Measurements from ENCODE around the gene SPNS2.

Gene SPNS2

DNA sequence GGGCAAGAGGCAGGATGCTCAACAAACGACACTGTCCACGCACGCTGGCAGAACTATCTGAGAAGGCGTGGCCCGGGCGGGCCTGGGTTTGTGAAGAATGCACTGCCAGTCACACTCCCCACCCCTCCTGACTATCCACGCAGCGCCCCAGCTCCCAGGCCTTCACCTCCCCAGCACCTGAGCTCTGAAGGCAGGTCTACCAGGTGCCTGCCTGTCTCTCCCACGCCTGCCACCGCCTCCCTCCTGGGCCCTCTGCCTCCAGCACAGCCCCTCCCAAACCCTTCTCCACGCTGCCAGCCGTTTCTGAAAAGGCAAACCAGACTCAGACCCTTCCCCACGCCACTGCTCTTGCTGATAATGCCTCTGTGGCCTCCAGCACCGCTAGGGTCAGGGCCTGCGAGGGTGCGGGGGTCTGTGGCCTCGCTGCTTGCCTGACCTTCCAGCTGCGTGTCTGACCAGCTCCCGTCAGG, 44.9 kb downstream of the SPNS2 start:
- TF ChIP-seq, protein P1, sequence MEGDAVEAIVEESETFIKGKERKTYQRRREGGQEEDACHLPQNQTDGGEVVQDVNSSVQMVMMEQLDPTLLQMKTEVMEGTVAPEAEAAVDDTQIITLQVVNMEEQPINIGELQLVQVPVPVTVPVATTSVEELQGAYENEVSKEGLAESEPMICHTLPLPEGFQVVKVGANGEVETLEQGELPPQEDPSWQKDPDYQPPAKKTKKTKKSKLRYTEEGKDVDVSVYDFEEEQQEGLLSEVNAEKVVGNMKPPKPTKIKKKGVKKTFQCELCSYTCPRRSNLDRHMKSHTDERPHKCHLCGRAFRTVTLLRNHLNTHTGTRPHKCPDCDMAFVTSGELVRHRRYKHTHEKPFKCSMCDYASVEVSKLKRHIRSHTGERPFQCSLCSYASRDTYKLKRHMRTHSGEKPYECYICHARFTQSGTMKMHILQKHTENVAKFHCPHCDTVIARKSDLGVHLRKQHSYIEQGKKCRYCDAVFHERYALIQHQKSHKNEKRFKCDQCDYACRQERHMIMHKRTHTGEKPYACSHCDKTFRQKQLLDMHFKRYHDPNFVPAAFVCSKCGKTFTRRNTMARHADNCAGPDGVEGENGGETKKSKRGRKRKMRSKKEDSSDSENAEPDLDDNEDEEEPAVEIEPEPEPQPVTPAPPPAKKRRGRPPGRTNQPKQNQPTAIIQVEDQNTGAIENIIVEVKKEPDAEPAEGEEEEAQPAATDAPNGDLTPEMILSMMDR (IDR thresholded peaks at IDR 0.05; ENCODE audit: borderline replicate concordance, control extremely low read depth, extremely low read depth, insufficient read depth, missing control alignments) = no peak
- in situ Hi-C loops (cut with MboI; ENCODE audit: low sequenced_read_pairs, unreplicated experiment) = no loop called here
- DNase-seq (ENCODE audit: low spot score) = no peak

DNA sequence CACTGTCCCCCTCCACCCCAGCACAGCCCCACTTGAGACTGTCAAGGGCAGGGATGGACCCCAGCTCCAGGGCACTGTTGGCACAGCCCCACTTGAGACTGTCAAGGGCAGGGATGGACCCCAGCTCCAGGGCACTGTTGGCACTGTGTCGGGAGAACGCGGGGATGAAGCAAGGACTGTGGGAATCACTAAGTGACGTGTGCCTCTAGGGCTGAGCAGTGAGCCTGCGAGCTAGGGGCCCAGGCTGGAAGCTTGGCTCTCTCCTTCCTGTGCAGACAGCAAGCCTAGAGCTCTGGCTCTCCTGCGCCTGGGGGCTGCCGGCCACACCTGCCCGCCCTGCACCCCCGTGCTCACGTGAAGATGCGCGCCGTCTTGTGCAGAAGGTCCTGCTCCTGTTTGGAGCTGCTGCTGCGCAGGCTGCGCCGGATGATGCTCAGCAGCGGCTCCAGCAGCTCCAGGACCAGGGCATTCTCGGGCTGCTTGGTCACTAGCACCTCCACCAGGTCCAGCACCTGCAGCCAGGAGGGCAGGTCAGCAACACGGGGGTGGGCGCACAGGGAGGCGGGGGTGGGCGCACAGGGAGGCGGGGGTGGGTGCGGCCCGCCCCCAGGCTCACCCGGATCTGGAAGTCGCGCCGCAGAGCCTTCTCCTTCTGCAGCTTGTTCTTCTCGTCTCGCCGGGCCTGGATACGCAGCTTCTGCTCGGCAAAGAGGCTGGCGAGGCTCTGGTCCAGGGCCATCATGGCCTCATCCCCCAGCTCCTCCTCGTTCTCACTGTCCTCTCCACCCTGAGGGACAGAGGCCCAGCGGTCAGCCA, 45.7 kb downstream of the SPNS2 start:
- TF ChIP-seq, protein P1 (IDR thresholded peaks at IDR 0.05; ENCODE audit: borderline replicate concordance, control extremely low read depth, extremely low read depth, insufficient read depth, missing control alignments) = no peak
- DNase-seq (ENCODE audit: low spot score) = no peak
- in situ Hi-C loops (cut with MboI; ENCODE audit: low sequenced_read_pairs, unreplicated experiment) = no loop called here

DNA sequence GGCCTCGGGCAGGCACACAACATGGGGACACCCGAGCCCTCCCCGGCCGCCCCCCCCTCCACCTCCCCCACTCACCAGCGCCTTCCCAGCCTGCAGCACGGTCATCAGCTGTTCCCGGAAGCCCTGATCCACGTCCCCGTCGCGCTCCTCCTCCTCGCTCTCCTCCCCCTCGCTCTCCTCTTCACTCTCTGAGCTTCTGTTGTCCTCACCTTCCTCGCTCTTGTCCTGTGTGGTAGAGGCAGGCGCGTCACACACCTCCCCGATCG, 46.2 kb downstream of the SPNS2 start:
- TF ChIP-seq, protein P1 (IDR thresholded peaks at IDR 0.05; ENCODE audit: borderline replicate concordance, control extremely low read depth, extremely low read depth, insufficient read depth, missing control alignments) = no peak
- in situ Hi-C loops (cut with MboI; ENCODE audit: low sequenced_read_pairs, unreplicated experiment) = no loop called here
- no peak for DNase-seq (ENCODE audit: low spot score)

DNA sequence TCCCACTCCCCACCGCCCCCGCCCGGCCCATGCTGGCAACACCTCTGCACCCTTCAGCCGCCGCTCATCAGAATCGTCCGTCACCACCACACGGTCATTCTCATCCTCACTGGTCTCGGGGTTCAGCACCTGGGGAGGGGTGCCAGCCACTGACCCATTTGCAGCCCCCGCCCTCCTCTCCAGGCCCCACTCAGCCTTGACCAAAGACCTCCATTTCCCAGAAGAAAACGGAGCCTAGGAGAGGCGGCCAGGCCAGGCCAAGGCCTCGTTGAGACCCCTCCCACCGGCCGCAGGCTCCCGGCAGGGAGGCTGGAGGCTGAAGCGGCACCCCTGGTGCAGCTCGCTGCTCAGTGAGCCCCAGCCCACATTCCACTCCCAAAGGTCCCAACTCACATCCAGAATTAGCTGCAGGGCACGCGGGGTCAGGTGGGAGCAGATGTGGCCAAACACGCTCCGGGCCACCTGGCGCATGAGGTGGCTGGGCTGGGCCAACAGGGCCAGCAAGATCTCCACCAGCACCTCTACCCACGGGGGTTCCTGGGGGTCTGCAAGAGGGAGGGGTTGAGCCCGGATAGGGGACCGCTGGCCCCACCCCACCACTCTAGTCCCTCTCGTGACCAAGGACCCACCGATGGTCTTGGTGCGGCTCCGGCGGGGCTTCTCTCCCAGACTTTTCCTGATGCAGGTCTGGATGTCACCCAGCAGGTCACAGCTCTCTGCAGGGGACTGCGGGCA, 46.7 kb downstream of the SPNS2 start:
- in situ Hi-C loops (cut with MboI; ENCODE audit: low sequenced_read_pairs, unreplicated experiment) = no loop called here
- TF ChIP-seq, protein P1 (IDR thresholded peaks at IDR 0.05; ENCODE audit: borderline replicate concordance, control extremely low read depth, extremely low read depth, insufficient read depth, missing control alignments) = no peak
- DNase-seq (ENCODE audit: low spot score) = no peak

DNA sequence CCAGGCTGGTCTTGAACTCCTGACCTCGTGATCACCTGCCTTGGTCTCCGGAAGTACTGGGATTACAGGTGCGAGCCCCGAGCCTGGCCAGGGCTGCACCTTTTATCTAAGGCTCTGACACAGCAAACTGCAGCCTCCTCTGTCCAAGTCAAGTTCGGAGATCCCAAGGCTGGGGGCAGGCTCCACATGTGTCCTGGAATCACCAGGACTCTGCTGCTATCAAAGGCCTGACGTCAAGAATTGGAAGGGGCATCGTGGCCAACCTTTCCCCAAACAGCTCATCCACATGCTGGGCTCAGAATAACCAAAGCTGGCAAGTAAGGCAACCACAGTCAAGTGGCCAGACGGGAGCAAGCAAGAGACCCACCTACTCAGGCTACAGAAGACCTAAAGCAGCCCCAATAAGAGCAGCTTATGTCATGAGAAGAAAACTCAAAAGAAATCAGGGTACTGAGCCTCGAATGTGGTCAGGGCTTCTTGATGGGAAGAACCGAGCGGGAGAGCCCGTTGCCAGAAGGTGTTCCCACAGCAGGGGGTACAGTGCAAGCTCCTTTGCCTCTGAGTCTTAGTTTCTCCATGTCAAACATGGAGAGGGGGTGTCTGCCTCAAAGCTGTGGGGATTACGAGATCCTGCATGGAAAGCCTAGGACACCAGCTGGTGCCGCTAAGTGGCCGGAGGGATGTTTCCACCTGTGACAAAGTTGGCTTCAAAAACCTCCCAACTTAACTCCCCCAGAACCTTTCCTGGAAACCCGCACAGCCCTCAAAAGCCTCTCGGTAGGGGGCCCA, 48.6 kb downstream of the SPNS2 start:
- in situ Hi-C loops (cut with MboI; ENCODE audit: low sequenced_read_pairs, unreplicated experiment) = no loop called here
- TF ChIP-seq, protein P1 (IDR thresholded peaks at IDR 0.05; ENCODE audit: borderline replicate concordance, control extremely low read depth, extremely low read depth, insufficient read depth, missing control alignments) = no peak
- DNase-seq (ENCODE audit: low spot score) = no peak

DNA sequence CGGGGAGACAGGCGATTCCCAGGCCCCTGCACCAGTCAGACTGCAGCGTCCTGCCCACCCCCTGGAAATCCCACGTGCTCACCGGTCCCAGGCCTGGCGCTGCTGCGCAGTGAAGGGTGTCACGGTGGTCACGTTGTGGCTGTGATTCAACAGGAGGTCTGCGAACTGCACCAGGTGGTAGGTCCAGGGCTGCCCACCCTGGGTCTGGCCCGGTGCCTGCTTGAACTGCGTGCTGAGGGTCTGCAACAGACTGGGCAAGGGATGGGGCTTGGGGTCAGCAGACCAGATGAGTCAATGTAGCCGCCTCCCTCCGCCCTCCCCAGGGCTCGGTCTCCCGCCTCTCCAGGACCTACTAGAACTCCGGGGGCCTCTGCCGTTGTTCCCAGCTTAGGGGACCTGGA, 49.4 kb downstream of the SPNS2 start:
- in situ Hi-C loops (cut with MboI; ENCODE audit: low sequenced_read_pairs, unreplicated experiment) = no loop called here
- DNase-seq (ENCODE audit: low spot score) = no peak
- TF ChIP-seq, protein P1 (IDR thresholded peaks at IDR 0.05; ENCODE audit: borderline replicate concordance, control extremely low read depth, extremely low read depth, insufficient read depth, missing control alignments) = no peak
